Inferior parietal cortex (tissue), 1 donor: Measurements from ENCODE around the gene KYAT1.
"Not testable (repeated sequence)": the region's sequence is repeated elsewhere in the genome, so short reads cannot be mapped to it uniquely, and the experiment has no call there.

Source experiments
- DNase-seq: peaks from one replicate; pipeline ENCODE4 v3.0.0-alpha.2; 2016; ENCODE audit errors: extremely low spot score

KYAT1 gene

DNA sequence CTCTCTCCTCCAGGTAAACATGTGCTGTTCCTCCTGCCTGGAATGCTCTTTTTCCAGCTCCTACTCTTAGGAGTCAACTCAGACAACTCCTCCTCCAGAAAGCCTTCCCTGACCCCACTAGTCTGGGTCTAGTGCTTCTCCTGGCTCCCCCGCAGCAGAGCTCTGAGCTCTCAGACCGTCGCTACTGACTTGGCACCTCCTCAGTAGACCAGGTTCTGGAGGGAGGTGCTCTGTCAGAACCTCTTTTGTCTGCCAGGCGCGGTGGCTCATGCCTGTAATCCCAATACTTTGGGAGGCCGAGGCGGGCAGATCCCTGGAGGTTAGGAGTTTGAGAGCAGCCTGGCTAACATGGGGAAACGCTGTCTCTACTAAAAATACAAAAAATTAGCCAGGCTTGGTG lies 3.6 kb upstream of the KYAT1 start:
- no peak for DNase-seq

DNA sequence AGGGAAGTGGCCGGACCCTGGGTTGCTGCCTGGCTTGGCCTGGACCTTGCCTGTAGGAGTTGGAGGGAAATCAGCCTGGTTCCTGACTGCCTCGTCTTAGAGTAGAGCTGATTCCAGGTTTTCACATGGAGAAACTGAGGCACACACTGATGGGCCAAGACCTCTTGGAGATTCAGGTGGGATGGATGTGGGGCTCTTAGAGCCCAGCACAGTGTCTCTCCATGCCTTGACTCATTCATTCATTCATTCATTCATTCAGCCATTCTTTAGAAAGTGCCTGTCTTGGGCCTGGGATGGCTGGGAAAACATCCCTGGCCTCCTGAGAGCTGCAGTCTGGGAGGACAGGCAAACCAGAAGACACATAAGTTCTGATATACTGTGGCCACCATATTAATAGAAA lies 2.4 kb upstream of the KYAT1 start:
- no peak for DNase-seq

DNA sequence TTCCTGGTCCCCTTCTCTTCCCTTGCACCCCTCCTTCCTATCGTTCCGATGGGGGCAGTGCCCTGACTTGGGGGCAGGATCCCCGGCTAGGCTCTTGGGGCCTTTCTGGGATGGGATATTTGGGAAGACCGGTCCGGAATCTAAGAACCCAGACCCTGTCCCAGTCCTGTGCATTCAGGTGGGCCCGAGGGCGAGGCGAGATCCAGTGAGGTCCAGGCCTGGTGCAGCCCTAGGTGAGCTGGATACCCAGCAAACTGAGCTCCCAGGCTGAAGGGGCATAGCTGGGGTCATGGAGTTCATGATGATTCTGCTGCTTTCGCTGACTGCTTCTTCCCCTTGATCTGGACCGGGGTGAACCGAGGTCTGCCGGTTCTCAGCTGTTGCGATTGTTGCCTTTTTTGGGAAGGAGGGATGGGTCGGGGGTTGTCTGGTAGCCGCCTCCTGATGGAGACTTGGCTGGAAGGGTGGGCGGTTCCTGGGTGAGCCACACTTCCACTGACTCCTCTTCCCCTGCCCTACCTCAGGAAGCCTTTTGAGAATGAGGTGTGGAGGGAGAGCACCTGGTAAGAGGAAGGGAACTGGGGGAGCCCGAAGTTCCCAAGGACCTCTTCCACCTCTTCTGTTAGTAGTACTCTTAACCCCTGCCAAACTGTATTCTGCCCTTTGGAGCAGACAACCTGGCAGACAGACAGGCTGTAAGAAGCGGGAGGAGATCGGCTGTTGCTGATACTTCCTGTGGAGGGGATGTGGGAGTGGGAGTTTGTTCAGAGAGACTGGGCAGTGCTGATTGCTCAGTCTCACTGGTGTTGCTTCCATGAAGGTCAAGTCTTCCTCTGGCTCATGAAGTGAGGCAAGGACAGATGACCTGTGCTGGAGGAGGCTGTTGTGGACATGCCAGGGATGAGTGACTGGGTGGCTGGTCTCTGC lies 1.2 kb upstream of the KYAT1 start:
- DNase-seq = no peak

DNA sequence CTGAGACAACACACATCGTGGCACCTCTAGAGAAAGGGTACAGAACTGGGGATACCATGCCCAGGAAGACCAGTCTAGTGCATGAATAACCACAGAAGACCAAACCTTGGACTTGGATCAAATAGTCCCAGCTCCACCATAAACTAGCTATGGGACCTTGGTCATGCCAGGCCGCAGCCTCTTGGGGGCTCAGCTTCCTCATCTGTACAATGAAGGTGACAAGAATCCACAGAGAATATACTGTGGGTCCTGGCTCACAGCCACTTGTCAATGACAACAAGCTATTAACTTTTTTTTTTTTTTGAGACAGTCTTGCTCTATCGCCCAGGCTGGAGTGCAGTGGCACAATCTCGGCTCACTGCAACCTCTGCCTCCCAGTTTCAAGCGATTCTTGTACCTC lies 3.9 kb downstream of the KYAT1 start:
- no peak for DNase-seq

DNA sequence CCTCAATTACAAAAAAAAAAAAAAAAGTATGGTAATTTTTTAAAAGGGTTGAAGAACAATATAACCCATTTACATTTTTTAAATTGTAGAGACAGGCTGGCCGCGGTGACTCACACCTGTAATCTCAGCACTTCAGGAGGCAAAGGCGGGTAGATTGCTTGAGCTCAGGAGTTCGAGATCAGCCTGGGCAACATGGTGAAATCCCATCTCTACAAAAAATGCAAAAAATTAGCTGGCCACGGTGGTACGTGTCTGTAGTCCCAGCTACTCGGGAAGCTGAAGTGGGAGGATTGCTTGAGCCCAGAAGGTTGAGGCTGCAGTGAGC lies 10.8 kb downstream of the KYAT1 start:
- not testable (repeated sequence) for DNase-seq

DNA sequence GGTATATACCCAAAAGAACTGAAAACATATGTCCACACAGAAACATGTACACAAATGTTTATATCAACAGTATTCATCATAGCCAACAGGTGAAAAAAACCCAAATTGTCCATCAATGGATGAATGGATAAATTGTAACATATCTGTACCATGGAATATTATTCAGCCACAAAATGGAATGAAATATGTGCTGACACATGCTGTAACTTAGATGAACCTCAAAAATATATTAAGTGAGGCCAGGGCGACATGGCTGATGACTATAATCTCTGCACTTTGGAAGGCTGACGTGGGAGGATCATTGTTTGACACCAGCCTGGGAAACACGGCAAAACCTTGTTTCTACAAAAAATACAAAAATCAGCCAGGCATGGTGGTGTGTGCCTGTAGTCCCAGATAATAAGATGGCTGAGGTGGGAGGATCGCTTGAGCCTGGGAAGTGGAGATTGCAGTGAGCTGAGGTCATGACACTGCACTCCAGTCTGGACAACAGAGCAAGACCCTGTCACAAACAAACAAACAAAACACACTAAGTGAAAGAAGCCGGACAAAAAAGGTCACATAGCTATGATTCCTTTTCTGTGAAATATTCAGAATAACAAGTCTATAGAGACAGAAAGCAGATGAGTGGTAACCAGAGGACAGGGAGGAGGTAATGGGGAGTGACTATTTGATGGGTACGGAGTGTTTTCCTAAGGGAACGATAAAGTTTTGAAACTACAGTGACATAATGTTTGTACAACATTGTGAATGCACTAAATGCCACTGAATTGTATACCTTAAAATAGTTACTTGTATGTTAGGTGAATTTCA lies 11.4 kb downstream of the KYAT1 start:
- no peak for DNase-seq

DNA sequence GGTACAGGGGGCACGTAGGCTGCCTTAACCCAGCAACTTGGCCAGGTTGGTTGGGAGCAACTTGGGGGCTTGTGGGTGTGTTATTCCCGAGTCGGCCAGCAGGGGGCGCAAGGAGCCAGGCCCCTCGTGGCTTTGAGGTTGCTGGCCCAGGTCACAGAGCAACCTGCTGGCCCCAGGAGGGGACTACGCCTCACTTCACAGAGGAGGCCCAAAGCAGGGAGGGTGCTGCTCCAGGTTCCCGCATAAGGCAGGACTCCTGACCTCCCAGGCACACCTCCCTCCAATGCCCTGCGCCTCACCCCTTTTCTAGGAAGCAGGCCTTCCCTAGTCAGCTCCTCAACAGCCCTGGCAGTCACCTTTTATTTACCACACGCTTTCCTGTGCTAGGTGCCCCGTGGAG lies 18.1 kb downstream of the KYAT1 start:
- no peak for DNase-seq

DNA sequence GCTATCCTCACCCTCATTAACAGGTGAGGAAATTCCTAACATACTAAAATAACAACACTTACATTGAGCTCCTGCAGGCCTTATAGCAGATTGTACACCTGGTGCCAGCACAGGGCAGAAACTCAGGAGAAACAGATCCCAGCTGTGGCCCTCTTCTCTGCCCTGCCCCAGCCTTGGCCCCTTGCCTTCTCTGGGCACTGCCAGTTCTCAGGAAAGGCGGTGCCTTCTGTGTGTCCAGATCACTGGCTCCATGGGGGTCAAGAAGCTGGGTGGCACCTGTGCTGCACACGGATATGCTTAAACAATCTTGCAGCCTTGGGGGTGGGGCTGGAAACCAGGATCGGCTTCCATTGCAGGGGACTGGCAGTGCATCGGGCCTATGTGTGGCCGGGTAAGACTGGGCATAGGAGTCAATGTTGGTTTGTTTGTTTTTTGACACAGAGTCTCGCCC lies 19.3 kb downstream of the KYAT1 start:
- DNase-seq = no peak

DNA sequence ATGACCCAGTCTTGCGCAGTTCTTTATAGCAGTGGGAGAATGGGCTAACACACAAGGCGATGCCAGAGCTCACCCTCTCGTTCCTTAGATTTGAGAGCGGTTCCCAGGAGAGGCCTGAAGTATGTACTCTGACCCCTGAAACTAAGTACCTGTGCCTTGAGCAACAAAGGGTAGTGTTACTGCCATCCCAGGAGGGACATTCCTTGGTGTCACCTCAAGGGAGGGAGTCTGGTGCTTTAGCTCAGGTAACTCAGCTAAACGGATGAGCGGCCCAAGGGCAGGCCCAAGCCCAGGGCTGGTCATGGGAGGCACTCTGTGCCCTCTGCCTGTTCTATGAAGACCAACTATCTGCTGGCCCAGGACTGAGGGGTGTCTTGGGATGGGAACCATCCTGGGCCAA lies 20.2 kb downstream of the KYAT1 start:
- no peak for DNase-seq

DNA sequence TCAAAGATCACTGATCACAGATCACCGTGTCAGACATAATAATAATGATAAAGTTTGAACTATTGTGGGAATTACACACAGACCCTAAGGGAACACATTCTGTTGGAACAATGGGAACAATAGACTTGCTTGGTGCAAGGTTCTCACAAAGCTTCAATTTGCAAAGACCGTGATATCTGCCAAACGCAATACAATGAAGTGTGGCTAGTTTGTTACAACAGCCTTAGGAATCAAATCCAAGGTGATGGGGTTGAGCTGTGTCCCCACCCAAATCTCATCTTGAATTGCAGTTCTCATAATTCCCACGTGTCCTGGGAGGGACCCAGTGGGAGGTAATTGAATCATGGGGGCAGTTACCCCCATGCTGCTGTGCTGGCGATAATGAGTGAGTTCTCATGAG lies 20.8 kb downstream of the KYAT1 start:
- DNase-seq = no peak

DNA sequence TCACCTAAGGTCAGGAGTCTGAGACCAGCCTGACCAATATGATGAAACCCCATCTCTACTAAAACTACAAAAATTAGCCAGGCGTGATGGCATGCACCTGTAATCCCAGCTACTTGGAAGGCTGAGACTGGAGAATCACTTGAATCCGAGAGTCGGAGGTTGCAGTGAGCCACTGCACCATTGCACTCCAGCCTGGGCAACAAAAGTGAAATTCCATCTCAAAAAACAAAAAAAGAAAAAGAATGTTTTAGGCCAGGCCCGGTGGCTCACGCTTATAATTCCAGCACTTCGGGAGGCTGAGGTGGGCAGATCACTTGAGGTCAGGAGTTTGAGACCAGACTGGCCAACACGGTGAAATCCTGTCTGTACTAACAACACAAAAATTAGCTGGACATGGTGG lies 23.3 kb downstream of the KYAT1 start:
- DNase-seq = not testable (repeated sequence)

DNA sequence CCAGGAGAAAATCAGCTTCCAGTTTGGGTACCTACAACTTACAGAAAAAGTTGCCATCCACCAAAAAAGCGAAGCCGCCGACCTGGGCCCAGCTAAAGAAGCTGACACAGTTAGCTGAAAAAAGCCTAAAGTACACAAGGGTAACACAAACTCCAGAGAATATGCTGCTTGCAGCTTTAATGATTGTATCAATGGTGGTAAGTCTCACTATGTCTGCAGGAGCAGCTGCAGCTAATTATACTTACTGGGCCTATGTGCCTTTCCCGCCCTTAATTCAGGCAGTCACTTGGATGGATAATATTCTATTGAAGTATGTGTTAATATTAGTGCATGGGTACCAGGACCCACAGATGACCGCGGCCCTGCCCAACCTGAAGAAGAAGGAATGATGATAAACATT lies 27.3 kb downstream of the KYAT1 start:
- not testable (repeated sequence) for DNase-seq

DNA sequence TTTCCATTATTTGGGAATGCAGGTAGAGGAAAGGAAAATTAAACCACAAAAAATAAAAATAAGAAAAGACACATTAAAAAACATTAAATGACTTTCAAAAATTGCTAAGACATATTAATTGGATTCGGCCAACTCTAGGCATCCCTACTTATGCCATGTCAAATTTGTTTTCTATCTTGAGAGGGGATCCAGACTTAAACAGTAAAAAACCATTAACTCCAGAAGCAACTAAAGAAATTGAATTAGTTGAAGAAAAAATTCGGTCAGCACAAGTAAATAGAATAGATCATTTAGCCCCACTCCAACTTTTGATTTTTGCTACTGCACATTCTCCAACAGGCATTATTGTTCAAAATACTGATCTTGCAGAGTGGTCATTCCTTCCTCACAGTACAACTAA lies 29.1 kb downstream of the KYAT1 start:
- not testable (repeated sequence) for DNase-seq

DNA sequence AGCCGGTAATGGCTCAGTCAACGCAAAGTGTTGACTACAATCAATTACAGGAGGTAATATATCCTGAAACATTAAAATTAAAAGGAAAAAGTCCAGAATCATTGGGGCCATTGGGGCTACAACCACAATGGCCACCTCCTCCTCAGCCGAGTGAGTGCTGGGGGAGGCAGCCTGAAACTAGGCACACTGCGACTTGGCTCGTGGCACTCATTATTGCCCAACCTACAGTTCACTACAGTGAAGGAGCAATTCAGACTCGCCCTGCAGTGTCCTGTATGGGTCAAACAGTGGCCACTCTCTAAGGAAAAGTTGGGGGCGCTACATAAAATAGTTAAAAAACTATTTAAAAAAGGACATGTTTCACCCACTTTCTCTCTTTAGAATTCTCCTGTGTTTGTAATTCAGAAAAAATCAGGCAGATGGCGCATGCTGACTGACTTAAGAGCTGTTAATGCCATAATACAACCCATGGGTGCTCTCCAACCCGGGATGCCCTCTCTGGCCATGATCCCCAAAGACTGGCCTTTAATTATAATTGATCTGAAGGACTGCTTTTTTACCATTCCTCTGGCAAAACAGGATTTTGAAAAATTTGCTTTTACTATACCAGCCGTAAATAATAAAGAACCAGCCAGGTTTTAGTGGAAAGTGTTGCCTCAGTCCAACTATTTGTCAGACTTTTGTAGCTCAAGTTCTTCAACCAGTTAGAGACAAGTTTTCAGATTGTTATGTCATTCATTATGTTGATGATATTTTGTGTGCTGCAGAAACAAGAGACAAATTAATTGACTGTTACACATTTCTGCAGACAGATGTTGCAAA lies 29.8 kb downstream of the KYAT1 start:
- DNase-seq = peak; percentile 69

DNA sequence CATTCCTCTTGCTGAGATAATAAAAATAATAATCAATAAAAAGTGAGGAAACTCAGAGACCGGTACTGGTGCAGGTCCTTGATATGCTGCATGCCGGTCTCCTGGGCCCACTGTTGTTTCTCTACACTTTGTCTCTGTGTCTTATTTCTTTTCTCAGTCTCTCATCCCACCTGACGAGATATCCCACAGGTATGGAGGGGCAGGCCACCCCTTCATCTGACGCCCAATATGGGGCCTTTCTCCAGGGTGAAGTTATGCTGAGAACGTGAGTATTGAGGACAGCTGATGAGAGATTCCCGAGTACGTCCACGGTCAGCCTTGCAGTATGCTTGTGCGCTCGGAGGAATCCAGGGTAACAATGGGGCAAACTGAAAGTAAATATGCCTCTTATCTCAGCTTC lies 30.7 kb downstream of the KYAT1 start:
- DNase-seq = not testable (repeated sequence)

DNA sequence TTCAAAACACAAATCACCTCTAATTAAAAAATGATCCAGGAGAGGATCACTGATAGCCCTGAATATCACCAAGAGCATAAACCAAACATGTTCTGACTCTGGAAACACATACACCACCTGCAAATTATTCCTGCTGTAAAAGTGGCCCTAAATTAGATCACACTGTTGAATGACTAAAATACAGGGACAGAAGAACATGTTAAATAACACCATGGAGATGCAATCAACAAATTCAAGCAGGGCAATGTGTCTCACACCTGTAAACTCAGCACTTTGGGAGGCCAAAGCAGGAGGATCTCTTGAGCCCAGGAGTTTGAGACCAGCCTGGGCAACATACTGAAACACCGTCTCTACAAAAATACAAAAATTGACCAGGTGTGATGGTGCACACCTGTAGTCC lies 33.9 kb downstream of the KYAT1 start:
- no peak for DNase-seq

DNA sequence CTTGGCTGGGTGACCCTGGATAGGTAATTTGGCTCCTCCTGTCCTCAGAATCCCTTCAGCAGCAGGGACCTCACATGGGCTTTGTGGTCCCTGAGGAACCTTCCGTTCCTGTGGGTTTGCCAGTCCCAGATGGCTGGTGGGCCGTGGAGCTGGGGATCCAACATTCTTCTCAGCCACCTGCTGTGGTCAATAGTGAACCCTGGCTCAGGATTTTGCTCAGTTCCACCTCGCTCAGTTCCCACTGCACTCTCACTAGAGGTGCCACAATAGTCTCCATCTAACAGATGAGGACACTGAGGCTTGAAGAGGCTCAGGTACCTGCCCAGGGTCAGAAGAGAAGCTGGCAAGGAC lies 35.1 kb downstream of the KYAT1 start:
- no peak for DNase-seq

DNA sequence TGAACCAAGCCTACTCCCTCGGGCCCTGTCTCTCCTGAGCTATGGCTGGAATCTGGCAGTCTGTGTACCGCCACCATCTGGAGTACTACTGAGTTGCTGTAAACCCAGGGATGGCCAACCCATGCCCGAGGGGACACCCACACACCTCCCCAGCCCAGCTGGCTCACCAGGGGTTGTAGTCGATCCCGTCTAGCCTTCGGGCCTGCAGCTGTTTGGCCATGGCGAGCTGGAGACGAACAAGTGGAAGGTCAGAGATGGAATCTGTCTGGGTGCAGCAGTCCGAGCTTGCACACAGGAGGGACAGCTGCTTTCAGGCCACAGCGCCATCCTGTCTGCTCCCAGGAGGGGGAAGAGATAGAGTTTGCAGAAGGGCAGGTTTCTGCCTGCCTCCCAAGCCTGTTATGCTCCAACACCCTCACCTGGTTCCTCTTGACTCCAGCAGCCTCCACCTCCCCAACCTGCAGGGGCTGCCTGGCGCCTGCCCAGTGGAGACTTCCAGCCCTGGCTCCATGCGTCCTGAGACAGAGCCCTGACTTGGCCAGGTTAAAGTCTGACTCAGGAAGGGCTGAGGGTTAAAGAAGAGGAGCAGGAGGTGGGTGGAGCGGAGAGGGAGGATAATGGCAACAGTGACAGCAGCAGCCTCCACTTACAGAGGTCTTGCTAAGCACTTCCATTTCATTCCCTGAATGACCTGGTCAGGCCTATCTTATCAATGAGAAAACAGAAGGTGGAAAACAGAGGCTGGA lies 36.4 kb downstream of the KYAT1 start:
- DNase-seq = peak; percentile 13

DNA sequence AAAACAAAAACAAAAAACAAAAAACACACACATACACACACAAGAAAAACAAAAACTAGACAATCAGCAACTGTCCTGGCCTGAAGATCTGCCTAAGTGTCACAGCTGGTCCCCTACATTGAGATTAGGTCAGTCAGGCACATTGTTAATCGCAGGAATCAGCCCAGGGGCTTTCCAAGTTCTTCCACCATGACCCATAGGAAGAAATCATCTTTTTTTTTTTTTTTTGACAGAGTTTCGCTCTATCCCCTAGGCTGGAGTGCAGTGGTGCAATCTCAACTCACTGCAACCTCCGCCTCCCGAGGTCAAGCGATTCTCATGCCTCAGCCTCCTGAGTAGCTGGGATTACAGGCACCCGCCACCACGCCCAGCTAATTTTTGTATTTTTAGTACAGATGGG lies 38.6 kb downstream of the KYAT1 start:
- not testable (repeated sequence) for DNase-seq

DNA sequence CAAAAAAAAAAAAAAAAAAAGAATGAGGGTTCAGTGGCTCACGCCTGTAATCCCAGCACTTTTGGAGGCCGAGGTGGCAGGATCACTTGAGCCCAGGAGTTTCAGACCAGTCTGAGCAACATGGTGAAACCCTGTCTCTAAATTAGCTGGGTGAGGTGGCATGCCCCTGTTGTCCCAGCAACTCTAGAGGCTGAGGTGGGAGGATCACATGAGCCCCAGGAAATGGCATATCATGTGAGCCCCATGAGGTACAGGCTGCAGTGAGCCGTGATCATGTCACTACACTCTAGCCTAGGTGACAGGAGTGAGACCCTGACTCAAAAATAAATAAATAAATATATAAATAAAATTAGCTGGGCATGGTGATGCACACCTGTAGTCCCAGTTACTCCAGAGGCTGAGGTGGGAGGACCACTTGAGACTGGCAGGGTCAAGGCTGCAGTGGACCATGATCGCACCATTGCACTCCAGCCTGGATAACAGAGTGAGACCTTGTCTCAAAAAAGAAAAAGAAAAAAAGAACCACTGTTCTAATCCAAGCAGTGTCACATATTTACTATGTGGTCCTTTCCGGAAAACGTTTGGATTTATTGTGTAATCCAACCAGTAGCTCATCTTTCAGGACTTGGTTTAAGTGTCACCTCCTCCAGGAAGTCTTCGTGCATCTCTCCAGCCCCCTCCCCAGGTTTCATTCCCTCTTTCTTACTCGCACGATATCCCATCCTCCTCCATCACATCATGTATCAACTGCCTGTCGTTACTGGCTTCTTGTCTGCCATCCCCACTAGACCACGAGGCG lies 39.9 kb downstream of the KYAT1 start:
- DNase-seq = no peak

DNA sequence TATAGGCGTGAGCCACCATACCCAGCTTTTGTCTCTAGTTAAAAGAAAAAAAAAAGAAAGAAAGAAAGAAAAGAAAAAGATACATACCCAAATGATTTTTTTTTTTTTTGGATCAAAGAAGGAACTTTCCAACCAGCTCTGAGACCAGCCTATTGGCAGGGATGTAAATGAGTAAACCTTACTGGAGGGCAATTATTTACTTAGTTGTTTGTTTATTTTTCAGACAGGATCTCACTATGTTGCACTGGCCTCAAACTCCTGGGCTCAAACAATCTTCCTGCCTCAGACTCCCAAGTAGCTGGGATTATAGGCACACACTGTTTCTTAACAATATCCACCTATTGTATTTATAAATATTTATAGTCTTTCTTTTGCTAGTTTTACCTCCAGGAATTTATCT lies 41.2 kb downstream of the KYAT1 start:
- no peak for DNase-seq
